Upper lobe of left lung (tissue), 4 donors: ENCODE data around the gene BATF.

Experiments used
- CTCF ChIP-seq, 6 experiments: fragments of 450-650 bp in 4 of 6; fragments of 200-600 bp in 2 of 6; sonication (generic) in 2 of 6; IDR thresholded peaks; one replicate each; pipeline ENCODE4 v1.5.1; 2016 to 2019; ENCODE audit warnings: antibody characterized with exemption in 6 of 6
- EP300 ChIP-seq, 4 donors: sonication (generic); formaldehyde crosslinking; IDR thresholded peaks; one replicate each; pipeline ENCODE4 v1.5.1; 2017; ENCODE audit warnings: antibody characterized with exemption in 4 of 4, control low read depth in 2 of 4
- POLR2A ChIP-seq, 4 donors: fragments of 450-650 bp; IDR thresholded peaks; one replicate each; pipeline ENCODE4 v1.5.1; 2016 to 2017; ENCODE audit warnings: antibody characterized with exemption in 4 of 4, mild to moderate bottlenecking in 2 of 4
- POLR2AphosphoS5 ChIP-seq, 2 donors: sonication (generic); formaldehyde crosslinking; IDR thresholded peaks; one replicate each; pipeline ENCODE4 v1.5.1; 2017; ENCODE audit warnings: antibody characterized with exemption in 2 of 2

- peak in 2 of 4 donors; percentile 24 to 66 for TF ChIP-seq POLR2A (IDR thresholded peaks at IDR 0.05)
- TF ChIP-seq CTCF (IDR thresholded peaks at IDR 0.05): no peak
- peak; percentile 37 to 53 for TF ChIP-seq POLR2AphosphoS5 (IDR thresholded peaks at IDR 0.05)
- TF ChIP-seq EP300 (IDR thresholded peaks at IDR 0.05): no peak
Observed at GRCh38 chr14:75522224-75522982, at the start of gene BATF.
